GDM1 (cell line): ENCODE data around the gene COTL1.

Source experiments
- DNase-seq: peaks from one replicate; lab custom pipeline; 2025; lab: John Stamatoyannopoulos, UW

COTL1 gene

DNA sequence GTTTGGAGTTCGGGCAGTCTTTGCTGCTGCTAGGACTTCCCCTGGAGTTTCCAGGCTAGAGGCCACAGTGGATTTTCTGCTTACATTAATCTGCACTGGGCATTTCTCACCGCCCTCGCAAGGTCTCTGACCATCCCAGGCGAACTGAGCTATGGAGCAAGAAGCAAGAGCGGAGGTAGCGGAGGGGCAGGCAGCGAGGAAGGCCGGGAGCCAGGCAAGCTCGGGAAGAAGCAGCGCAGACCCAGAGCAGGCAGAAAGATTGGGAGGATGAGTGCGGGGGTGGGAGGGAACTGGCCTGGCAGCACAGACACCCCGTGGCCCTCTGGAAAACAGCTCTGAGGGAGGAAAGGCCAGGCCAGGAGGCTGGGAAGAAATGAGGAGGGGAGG lies 3.8 kb downstream of the COTL1 start:
- no peak for DNase-seq

- DNase-seq: no peak
These were observed 4.3 kb downstream of the COTL1 start for GRCh38 chr16:84613408-84614072.

- no peak for DNase-seq
These were observed 5.2 kb downstream of the COTL1 start for GRCh38 chr16:84612686-84613085.

- no peak for DNase-seq
These were observed 6.8 kb downstream of the COTL1 start for GRCh38 chr16:84611041-84611440.

DNA sequence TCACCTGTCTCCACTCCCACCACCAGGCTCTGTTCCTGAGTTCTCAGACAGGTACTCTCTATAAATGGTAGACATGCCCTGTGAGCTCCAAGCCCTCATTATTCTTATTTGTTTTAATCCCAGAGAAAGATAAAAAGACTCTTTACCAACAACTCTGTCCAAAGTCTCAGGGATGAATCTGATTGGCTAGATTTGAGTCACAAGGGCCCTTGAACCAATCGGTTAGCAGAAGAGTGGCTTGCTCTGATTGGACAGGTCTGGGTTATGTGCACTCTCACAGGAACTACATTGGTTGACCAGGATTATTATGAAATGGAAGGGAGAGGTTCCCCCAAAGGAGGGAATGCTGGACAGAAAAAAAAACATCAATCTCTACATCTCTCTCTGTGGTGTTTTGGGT lies 7.5 kb downstream of the COTL1 start:
- no peak for DNase-seq

GRCh38 chr16:84609563-84610177 lies 8.2 kb downstream of the COTL1 start:
- no peak for DNase-seq

DNA sequence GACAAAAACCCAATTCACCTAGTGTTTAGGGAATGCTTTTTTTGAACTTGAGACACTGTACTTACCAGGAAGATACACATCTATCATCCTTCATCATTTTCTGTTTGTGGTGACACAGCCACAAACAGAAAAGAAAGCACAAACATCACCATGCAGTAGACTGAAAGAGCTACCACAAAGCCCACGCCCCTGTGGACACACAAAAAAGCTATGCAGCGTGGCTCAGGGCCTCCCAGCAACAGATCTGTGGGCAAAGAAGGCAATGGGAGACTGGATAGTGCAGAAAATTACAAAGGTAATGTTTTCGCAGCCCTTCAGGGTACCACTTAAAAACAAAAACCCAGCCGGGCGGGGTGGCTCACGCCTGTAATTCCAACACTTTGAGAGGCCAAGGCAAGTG lies 9.6 kb downstream of the COTL1 start:
- DNase-seq: no peak

- DNase-seq: peak; percentile 69
These were observed 10.2 kb downstream of the COTL1 start for GRCh38 chr16:84607694-84608093.

DNA sequence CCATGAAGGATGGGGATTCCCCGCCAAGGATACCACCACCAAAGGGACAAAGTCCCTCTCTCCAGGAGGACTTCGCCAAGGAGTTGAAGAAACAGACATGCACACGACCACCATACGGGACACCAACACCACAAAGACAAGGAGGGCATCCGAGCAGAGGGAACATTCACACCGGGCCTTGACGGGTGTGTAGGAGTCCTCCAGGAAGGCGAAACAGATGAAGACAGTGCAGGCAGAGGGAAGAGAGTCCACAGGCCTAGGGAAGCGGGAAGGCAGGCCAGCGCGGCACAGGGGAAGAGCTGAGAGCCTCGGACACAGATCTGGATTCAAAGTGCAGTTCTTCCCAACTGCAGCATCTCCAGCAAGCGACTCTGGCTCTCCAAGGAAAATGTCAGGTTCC lies 10.8 kb downstream of the COTL1 start:
- DNase-seq: no peak

GRCh38 chr16:84606081-84606875 lies 11.6 kb downstream of the COTL1 start:
- no peak for DNase-seq

DNA sequence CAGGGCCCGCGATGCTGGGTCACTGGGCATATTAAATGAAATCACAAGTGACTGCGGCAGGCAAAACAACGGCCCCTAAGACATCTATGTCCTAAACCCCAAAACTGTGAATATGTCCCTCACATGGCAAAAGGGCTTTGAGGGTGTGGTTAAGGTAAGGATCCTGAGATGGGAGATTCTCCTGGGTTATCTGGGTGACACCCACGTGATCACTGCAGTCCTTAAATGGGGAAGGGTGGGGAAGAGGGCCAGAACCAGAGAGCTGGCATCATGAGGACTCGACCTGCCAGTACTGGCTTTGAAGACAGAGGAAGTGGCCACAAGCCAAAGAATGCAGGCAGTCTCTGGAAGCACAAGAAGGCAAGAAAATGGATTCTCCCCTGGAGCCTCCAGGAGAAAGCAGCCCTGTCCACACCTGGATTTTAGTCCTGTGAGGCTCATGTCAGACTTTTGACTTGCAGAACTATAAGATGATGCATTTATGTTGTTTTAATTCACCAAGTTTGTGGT lies 12.5 kb downstream of the COTL1 start:
- DNase-seq: no peak

DNA sequence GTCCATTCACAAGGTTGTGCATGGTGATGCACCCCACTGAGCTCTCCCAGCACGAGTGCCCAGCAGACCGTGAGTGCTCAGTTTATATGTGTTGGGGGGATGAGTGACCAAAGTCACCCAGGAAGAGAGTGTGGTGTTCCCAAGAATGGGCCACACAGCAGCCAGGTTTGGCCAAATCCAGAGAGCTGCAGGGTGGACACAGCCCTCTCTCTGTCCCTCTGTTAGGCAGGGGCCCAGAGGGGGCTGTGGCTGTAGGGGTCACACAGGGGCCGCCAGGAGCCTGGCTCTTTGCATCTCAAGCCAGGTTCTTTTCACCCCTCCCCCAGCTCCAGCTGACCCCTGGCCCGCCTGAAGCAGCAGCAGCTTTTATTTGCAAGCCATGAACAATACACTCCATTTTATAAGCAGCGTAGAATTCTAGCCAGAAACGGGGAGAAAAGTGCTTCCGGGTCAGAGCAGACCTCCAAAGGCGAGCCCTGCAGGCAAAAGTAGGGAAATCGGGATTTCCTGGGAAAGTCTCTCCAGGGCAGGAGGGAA lies 13.3 kb downstream of the COTL1 start:
- no peak for DNase-seq

- DNase-seq: no peak
These were observed 13.9 kb downstream of the COTL1 start for GRCh38 chr16:84603940-84604339.

DNA sequence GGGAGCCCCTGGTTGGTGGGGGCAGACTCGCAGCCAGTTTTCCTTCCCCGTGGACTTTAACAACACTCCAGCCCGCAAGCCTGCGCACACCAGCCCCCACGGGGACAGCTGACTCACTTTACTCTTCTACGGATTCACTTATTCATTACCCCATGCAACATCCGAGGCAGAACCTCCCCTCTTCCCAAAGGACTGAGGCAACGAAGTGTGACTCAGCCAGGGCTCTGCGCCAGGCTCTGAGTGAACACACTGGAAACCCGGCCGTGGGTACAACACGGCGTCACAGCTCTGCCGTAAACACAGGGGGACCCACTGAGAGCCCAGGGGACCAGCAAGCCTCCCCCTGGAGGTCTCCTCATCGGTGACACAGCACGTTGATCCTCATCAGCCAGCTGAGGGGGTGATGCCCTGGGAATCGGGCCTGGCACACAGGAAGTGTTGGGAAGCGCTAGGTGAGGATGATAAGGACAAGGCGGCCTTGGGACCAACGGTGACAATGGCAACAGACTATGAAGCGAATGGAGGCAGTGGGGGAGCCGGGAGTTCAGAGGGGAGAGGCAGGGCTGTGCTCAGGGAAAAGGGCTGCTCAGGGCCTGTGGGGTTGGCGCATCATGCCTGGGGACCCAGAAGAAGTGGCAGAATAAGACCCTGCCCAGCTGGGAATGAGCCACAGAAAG lies 14.6 kb downstream of the COTL1 start:
- no peak for DNase-seq

- no peak for DNase-seq
These were observed 17.3 kb downstream of the COTL1 start for GRCh38 chr16:84600343-84601229.

DNA sequence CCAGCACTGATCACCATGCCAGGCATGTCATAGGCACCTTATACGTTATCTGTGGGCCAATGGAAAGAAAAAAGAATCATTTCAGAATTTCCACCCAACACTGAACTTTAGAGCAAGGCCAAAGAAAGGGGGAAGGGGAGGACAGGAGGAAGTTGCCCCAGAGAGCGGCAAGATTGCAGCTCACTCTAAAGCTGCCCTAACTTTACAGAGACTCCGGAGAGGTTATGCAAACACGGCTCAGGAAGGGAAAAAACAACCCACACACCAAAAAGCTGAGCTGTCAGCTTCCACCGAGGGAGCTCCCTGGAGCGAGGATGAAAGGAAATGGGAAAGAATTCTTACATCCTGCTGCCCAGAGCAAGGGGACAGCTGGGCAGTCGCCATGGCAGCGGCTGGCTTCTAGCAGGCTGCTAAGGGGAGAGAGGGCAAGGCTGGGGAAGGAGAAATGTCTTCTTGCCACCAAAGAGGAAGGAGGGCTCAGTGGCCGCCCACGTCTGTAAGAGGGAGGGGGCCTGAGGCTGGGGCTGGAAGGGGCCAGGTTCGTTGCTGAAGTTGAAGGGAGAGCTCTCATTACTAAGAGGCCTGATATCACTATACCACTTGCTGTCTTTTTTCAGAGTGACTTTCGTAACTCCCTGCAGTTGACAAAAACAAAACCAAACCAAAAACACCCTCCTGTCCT lies 18.2 kb downstream of the COTL1 start:
- peak; percentile 31 for DNase-seq

DNA sequence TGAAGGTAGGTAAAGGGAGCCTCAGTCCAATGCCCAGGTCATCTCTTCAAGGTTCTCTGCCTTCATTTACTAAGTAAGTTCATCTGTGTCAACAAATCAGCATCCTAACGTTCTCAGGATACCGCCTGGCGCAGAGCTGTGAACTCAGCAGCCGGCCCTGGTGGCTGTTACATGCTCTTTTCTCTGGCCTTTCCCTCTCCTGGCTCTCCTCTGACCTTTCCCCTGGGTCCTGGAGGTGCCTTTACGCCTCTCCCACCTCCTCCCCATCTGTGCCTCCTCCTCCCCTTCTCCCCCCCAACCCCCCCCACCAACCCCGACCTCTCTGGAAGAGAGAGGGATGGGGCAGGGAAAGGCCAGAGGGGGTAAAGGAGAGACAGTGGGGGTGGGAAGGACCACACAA lies 19.5 kb downstream of the COTL1 start:
- no peak for DNase-seq

DNA sequence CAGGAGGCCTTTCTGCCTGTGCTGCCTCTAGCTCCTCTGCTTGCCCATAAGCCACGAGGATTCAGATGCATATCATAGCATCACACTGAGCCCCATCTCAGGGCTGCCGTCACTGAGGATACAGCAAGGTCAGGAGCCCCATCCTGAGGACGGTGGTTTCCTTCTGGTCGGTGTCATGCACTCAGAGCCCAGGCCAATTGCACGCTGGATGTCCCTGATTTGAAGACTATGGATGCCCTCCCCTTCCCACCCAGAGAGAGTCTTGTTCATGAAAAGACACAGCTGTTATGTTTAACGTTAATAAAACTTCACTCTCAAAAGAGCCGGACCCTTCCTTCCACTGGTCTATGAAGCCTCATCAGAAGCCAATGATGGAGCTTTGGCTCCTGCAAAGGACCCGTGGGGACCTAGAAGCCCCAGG lies 19.9 kb downstream of the COTL1 start:
- no peak for DNase-seq

GRCh38 chr16:84597528-84597896 lies 20.4 kb downstream of the COTL1 start:
- peak; percentile 19 for DNase-seq

GRCh38 chr16:84596801-84597527 lies 20.9 kb downstream of the COTL1 start:
- DNase-seq: no peak
